GM12891 (cell line): ENCODE measurements around the gene MYH9.

Experiments used
- POLR2A ChIP-seq: IDR thresholded peaks from 2 replicates; pipeline ENCODE4 v1.6.1; 2011; ENCODE audit warnings: low read depth, low read length, control low read depth
- POLR2AphosphoS5 ChIP-seq: IDR thresholded peaks from 2 replicates; pipeline ENCODE4 v1.6.1; 2011; ENCODE audit warnings: low read depth, low read length, control low read depth
- SPI1 ChIP-seq: IDR thresholded peaks from 2 replicates; pipeline ENCODE4 v1.6.1; 2011; ENCODE audit warnings: low read depth, low read length, control low read depth
- TAF1 ChIP-seq: IDR thresholded peaks from 2 replicates; pipeline ENCODE4 v1.6.1; 2011; ENCODE audit warnings: low read depth, low read length, control low read depth

DNA sequence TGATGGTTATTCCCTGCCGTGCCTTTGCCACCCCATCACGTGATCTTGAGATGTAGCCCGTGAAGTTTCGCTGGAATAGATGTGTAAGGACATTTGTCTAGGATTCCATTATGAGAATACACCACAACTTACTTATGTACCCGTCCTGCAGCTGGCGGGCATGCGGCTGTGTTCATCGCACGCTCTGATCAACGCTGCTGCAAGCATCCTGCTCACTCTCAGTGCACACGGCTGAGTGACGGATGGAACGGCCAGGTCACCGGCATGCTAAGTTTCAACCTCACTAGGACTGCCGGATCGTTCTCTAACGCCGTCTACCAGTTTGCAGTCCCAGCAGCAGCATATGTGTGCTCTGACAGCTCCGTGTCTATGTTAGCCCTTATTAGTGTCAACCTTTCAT, 90.2 kb downstream of the MYH9 start:
- TF ChIP-seq POLR2AphosphoS5: no peak; the same call in 1 of the 2 replicates
- TF ChIP-seq POLR2A: no peak
- no peak for TF ChIP-seq TAF1
- no peak for TF ChIP-seq SPI1
